ENCODE data around the gene TOX2. TPM values are rescaled to one million over a fixed set of nuclear protein-coding genes. Genes with fewer than 3 reads are reported as not detected.
A peak's percentile ranks its signal among the peaks of the same experiment; 100 is the strongest.

Gene TOX2
- total RNA-seq, 5 donors from 2014 or later (not counting 1 experiment from before 2014, with no cell fraction given), result 0.38 to 3.0 (median 1.6) TPM

DNA sequence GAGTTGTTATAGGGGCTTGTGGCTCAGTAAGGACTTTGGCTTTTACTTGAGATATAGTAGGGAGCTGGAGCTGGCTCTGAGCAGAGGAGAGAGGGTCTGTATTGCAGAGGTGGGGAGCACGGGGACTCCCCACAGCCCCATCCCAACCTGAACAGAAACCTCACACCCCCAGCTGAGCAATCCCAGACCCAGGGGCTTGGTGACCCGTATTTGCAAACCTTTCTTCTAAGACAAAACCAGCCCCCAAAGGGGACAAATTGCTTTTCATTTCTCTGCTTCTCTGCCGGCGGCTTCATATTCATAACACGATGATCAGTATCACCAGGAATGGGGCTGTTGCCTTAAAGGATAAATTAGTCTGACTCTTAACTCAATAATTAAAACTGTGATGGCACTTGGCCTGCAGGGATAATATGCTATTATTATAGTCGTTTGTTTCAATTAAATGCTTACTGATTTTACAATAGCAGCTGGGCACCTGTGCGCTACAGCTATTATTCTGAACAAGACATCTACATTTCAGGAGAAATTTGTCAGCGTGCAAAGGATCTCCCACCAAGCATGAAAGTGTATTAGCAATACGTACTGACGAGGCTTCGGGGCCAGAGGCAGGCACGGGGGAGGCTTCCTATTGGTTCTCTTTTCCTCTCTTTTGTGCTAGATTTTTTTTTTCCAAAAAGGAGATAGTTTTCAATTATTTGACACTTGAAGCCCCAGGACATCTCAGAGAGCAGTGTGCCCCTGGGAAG lies 118.1 kb downstream of the TOX2 start:
- Mint-ChIP-seq H3K4me3 (no peak overlapping the region), H3K27me3 (peaks cover 3 to 18% of the 10 kb centered on the region in 2 donors), H3K9me3 (no peaks in the 10 kb centered on the region), H3K36me3 (no peaks in the 10 kb centered on the region), H3K27ac (no peak overlapping the region), H3K4me1 (peaks cover 42 to 66% (median 43%) of the 10 kb centered on the region in 3 donors)
- Histone ChIP-seq H3K4me1 (ENCODE audit: control insufficient read depth in 1 of 2, extremely low read depth in 1 of 2, insufficient read depth in 2 of 2, low read length in 2 of 2) (peaks cover 16 to 28% of the 10 kb centered on the region in 2 experiments), H3K9me3 (no peaks in the 10 kb centered on the region), H3K36me3 (ENCODE audit: control insufficient read depth in 2 of 2, extremely low read depth in 1 of 2, insufficient read depth in 1 of 2, low read length in 1 of 2) (no peaks in the 10 kb centered on the region), H3K27me3 (replicated peaks in 1 of 2; ENCODE audit: control insufficient read depth in 2 of 2, extremely low read depth in 1 of 2, insufficient read depth in 2 of 2, low read length in 1 of 2) (peaks cover 0 to 27% of the 10 kb centered on the region in 2 experiments), H3K4me3 (ENCODE audit: control insufficient read depth in 1 of 2, extremely low read depth in 1 of 2, low read length in 1 of 2) (no peak overlapping the region), H3K27ac (ENCODE audit: low read length) (no peak overlapping the region)
- ATAC-seq (replicated peaks in 1 of 4) (no peak), DNase-seq (peak in 1 of 35 experiments; percentile 0)
- POLR2A ChIA-PET, result no interaction called here
- 100% methylated on average over 2 of the region's 12 CpGs for WGBS (ENCODE audit: insufficient coverage)
- CTCF ChIA-PET, result no interaction called here

DNA sequence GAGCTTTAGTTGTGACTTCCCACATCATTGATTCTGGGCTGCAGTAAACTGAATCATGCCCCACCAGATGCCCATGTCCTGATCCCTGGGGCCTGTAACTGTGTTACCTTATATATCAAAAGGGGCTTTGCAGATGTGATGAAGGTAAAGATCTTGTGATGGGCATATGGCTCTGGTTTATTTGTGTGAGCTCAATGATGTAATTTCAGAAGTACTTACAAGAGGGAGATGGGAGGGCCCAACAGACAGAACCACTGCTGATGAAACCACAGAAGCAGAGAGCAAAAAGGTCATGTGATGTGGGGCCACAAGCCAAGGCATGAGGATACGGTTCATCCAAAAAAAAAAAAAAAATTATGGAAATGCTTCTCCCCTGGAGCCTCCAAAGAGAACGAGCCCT lies 118.7 kb downstream of the TOX2 start:
- Histone ChIP-seq H3K4me3 (ENCODE audit: control insufficient read depth in 1 of 2, extremely low read depth in 1 of 2, low read length in 1 of 2) (no peak overlapping the region), H3K36me3 (ENCODE audit: control insufficient read depth in 2 of 2, extremely low read depth in 1 of 2, insufficient read depth in 1 of 2, low read length in 1 of 2) (no peaks in the 10 kb centered on the region), H3K9me3 (no peaks in the 10 kb centered on the region), H3K4me1 (ENCODE audit: control insufficient read depth in 1 of 2, extremely low read depth in 1 of 2, insufficient read depth in 2 of 2, low read length in 2 of 2) (peaks cover 11 to 22% of the 10 kb centered on the region in 2 experiments), H3K27ac (ENCODE audit: low read length) (no peak overlapping the region), H3K27me3 (replicated peaks in 1 of 2; ENCODE audit: control insufficient read depth in 2 of 2, extremely low read depth in 1 of 2, insufficient read depth in 2 of 2, low read length in 1 of 2) (peaks cover 0 to 23% of the 10 kb centered on the region in 2 experiments)
- POLR2A ChIA-PET, result no interaction called here
- peaks cover 37 to 60% (median 37%) of the 10 kb centered on the region in 3 donors for H3K4me1 Mint-ChIP-seq
- H3K36me3 Mint-ChIP-seq, result no peaks in the 10 kb centered on the region
- ATAC-seq (replicated peaks in 1 of 4) (no peak), DNase-seq (peak in 1 of 35 experiments; percentile 4)
- H3K9me3 Mint-ChIP-seq, result no peaks in the 10 kb centered on the region
- H3K4me3 Mint-ChIP-seq, result no peak overlapping the region
- peak overlapping the region in 1 of 2 donors; percentile 0 for H3K27ac Mint-ChIP-seq
- peaks cover 4 to 15% of the 10 kb centered on the region in 2 donors for H3K27me3 Mint-ChIP-seq
- CTCF ChIA-PET, result no interaction called here
- WGBS (ENCODE audit: insufficient coverage), result no CpG with 5 or more reads among the region's 2 CpGs

- H3K9me3 ChIP-seq, result no peaks in the 10 kb centered on the region
- POLR2A ChIA-PET, result interaction anchor here in 1 of 2 donors (0.6 kb wide), 1 partner anchor 1899 kb away, joined by 3 read pairs; no protein-coding TSS in a partner anchor
These were observed 119.2 kb downstream of the TOX2 start for GRCh38 chr20:44033873-44034272.

DNA sequence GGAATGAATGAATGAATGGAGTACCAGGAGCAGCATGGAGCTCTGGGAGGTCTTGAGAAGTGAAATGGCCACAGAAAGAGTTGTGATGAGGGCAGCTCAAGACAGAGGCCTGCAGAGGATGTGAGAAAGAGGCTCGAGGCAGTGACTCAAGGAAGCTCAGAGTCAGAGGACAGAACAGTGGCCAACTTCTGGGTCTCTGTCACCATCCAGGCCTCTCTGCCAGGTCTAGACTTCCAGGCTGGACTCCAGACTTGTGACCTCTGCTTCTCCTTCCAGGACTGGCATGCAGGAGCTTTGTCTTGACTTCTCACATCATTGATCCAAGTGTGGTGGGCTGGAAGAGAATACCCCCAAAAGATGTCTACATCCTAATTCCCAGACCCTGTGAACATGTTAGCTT lies 119.8 kb downstream of the TOX2 start:
- WGBS (ENCODE audit: insufficient coverage), result 75% methylated on average over 1 of the region's 1 CpG
- ATAC-seq (replicated peaks in 1 of 4) (no peak), DNase-seq (peak in 1 of 35 experiments; percentile 4)
- Mint-ChIP-seq H3K36me3 (no peaks in the 10 kb centered on the region), H3K4me3 (no peak overlapping the region), H3K4me1 (peaks cover 26 to 49% (median 26%) of the 10 kb centered on the region in 3 donors), H3K27me3 (peaks cover 8 to 19% of the 10 kb centered on the region in 2 donors), H3K27ac (no peak overlapping the region), H3K9me3 (no peaks in the 10 kb centered on the region)
- peaks cover 2 to 11% of the 10 kb centered on the region in 2 experiments for H3K4me1 ChIP-seq (ENCODE audit: control insufficient read depth in 1 of 2, extremely low read depth in 1 of 2, insufficient read depth in 2 of 2, low read length in 2 of 2)
- H3K27me3 ChIP-seq (replicated peaks in 1 of 2; ENCODE audit: control insufficient read depth in 2 of 2, extremely low read depth in 1 of 2, insufficient read depth in 2 of 2, low read length in 1 of 2), result peaks cover 0 to 33% of the 10 kb centered on the region in 2 experiments
- ChIA-PET CTCF (no interaction called here), POLR2A (interaction anchor here in 1 of 2 donors (0.6 kb wide), 1 partner anchor 1898 kb away, joined by 3 read pairs; no protein-coding TSS in a partner anchor)
- H3K4me3 ChIP-seq (ENCODE audit: control insufficient read depth in 1 of 2, extremely low read depth in 1 of 2, low read length in 1 of 2), result no peak overlapping the region
- no peaks in the 10 kb centered on the region for H3K36me3 ChIP-seq (ENCODE audit: control insufficient read depth in 2 of 2, extremely low read depth in 1 of 2, insufficient read depth in 1 of 2, low read length in 1 of 2)
- no peaks in the 10 kb centered on the region for H3K9me3 ChIP-seq
- H3K27ac ChIP-seq (ENCODE audit: low read length), result no peak overlapping the region

More at GRCh38 chr20:44033873-44034272, 119.2 kb downstream of the TOX2 start:
- CTCF ChIA-PET, result no interaction called here
- Mint-ChIP-seq H3K4me3 (no peak overlapping the region), H3K27me3 (peaks cover 5 to 16% of the 10 kb centered on the region in 2 donors), H3K4me1 (peaks cover 31 to 55% (median 32%) of the 10 kb centered on the region in 3 donors), H3K36me3 (no peaks in the 10 kb centered on the region), H3K9me3 (no peaks in the 10 kb centered on the region), H3K27ac (no peak overlapping the region)
- DNase-seq (peak in 1 of 35 experiments; percentile 7), ATAC-seq (replicated peaks in 1 of 4) (no peak)
- Histone ChIP-seq H3K27me3 (replicated peaks in 1 of 2; ENCODE audit: control insufficient read depth in 2 of 2, extremely low read depth in 1 of 2, insufficient read depth in 2 of 2, low read length in 1 of 2) (peaks cover 0 to 27% of the 10 kb centered on the region in 2 experiments), H3K36me3 (ENCODE audit: control insufficient read depth in 2 of 2, extremely low read depth in 1 of 2, insufficient read depth in 1 of 2, low read length in 1 of 2) (no peaks in the 10 kb centered on the region), H3K4me3 (ENCODE audit: control insufficient read depth in 1 of 2, extremely low read depth in 1 of 2, low read length in 1 of 2) (no peak overlapping the region), H3K4me1 (ENCODE audit: control insufficient read depth in 1 of 2, extremely low read depth in 1 of 2, insufficient read depth in 2 of 2, low read length in 2 of 2) (peaks cover 6 to 17% of the 10 kb centered on the region in 2 experiments), H3K27ac (ENCODE audit: low read length) (no peak overlapping the region)
- WGBS (ENCODE audit: insufficient coverage), result 73% methylated on average over 3 of the region's 4 CpGs

DNA sequence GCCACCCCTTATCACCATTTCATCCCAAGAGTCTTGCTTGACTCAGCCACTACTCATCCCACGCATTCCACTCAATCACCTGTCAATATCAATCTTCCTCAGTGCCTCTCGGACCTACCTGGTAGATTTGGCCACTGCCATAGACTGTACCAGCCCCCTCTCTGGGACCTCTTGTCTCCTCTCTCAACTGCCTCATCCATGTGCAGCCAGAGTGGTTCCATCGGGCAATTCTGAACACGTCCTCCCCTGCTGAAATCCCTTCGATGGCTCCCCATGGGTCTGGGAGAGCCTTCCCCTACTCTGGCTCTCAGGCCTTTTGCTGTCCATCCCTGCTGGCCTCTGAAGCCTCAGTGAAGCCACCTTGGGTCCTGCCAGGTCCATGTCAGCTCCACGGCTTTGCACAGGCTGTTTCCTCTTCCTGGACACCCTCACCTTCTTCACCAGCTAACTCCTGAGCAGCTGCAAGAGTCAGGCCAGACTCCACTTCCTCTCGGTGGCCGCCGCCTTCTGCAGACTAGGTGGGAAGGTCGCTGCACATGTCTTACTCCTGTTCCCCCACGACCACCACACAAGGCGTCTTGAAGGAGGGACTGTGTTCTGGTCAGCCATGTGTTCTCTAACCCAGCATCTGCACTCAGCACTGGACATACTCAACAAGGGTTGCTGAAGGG lies 120.4 kb downstream of the TOX2 start:
- Histone ChIP-seq H3K9me3 (no peaks in the 10 kb centered on the region), H3K27me3 (replicated peaks in 1 of 2; ENCODE audit: control insufficient read depth in 2 of 2, extremely low read depth in 1 of 2, insufficient read depth in 2 of 2, low read length in 1 of 2) (peaks cover 0 to 34% of the 10 kb centered on the region in 2 experiments), H3K36me3 (ENCODE audit: control insufficient read depth in 2 of 2, extremely low read depth in 1 of 2, insufficient read depth in 1 of 2, low read length in 1 of 2) (no peaks in the 10 kb centered on the region), H3K4me3 (ENCODE audit: control insufficient read depth in 1 of 2, extremely low read depth in 1 of 2, low read length in 1 of 2) (no peak overlapping the region), H3K27ac (ENCODE audit: low read length) (no peak overlapping the region), H3K4me1 (ENCODE audit: control insufficient read depth in 1 of 2, extremely low read depth in 1 of 2, insufficient read depth in 2 of 2, low read length in 2 of 2) (peaks cover 2 to 6% of the 10 kb centered on the region in 2 experiments)
- Mint-ChIP-seq H3K36me3 (no peaks in the 10 kb centered on the region), H3K4me1 (peaks cover 19 to 42% (median 20%) of the 10 kb centered on the region in 3 donors), H3K4me3 (no peak overlapping the region), H3K9me3 (no peaks in the 10 kb centered on the region), H3K27ac (no peak overlapping the region), H3K27me3 (peaks cover 8 to 15% of the 10 kb centered on the region in 2 donors)
- DNase-seq, result peak in 2 of 35 experiments; percentile 3 to 11
- 66% methylated on average over 8 of the region's 12 CpGs for WGBS (ENCODE audit: insufficient coverage)
- ChIA-PET POLR2A (no interaction called here), CTCF (no interaction called here)
- no peak for ATAC-seq (replicated peaks in 1 of 4)

DNA sequence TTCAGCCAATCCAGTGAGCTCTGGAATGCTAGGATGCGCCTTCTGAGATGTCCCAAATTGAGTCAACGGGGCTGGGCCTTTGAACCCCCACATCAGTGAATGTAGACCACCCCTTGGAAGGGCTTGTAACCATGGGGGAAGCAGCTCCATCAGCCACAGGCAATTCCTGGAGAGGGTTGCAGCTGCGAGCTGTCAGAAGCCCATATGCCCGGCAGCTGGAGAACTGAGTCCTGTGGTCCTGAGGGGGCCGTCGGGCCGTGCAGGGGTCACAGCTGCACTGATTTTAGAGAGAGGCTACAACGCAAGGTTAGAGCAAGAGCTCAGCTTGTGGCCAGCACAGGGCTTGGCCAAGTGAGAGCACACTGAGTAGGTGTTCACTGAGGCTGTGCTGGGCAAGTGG lies 121.3 kb downstream of the TOX2 start:
- Histone ChIP-seq H3K4me1 (ENCODE audit: control insufficient read depth in 1 of 2, extremely low read depth in 1 of 2, insufficient read depth in 2 of 2, low read length in 2 of 2) (peaks cover 2 to 4% of the 10 kb centered on the region in 2 experiments), H3K27ac (ENCODE audit: low read length) (no peak overlapping the region), H3K27me3 (replicated peaks in 1 of 2; ENCODE audit: control insufficient read depth in 2 of 2, extremely low read depth in 1 of 2, insufficient read depth in 2 of 2, low read length in 1 of 2) (peaks cover 0 to 37% of the 10 kb centered on the region in 2 experiments), H3K4me3 (ENCODE audit: control insufficient read depth in 1 of 2, extremely low read depth in 1 of 2, low read length in 1 of 2) (no peak overlapping the region), H3K36me3 (ENCODE audit: control insufficient read depth in 2 of 2, extremely low read depth in 1 of 2, insufficient read depth in 1 of 2, low read length in 1 of 2) (no peaks in the 10 kb centered on the region), H3K9me3 (no peaks in the 10 kb centered on the region)
- Mint-ChIP-seq H3K4me1 (peaks cover 17 to 34% (median 18%) of the 10 kb centered on the region in 3 donors), H3K27me3 (peaks cover 8 to 17% of the 10 kb centered on the region in 2 donors), H3K36me3 (no peaks in the 10 kb centered on the region), H3K9me3 (no peaks in the 10 kb centered on the region), H3K27ac (no peak overlapping the region), H3K4me3 (no peak overlapping the region)
- ATAC-seq (replicated peaks in 1 of 4), result no peak
- CTCF ChIA-PET, result no interaction called here
- POLR2A ChIA-PET, result no interaction called here
- WGBS (ENCODE audit: insufficient coverage), result 95% methylated on average over 7 of the region's 8 CpGs
- DNase-seq, result peak in 2 of 35 experiments; percentile 2 to 9
